Panc1 (cell line): Measurements from ENCODE around the gene ZNF385C.
A peak's percentile ranks its signal among the peaks of the same experiment; 100 is the strongest.

Experiments
- POLR2AphosphoS5 ChIP-seq: IDR thresholded peaks from 2 replicates; pipeline ENCODE4 v1.6.1; 2012; ENCODE audit warnings: mild to moderate bottlenecking, low read depth, low read length, moderate library complexity
- SIN3A ChIP-seq: IDR thresholded peaks from 2 replicates; pipeline ENCODE4 v1.6.1; 2012; ENCODE audit warnings: low read depth, mild to moderate bottlenecking, low read length, moderate library complexity, borderline replicate concordance; ENCODE audit not compliant: insufficient read depth
- TF ChIP-seq, protein P1 (sequence below): fragments of 450-650 bp; IDR thresholded peaks from 2 replicates; pipeline ENCODE4 v1.5.1; 2017; ENCODE audit warnings: mild to moderate bottlenecking
- TF ChIP-seq, protein P2 (sequence below), 2 experiments: IDR thresholded peaks; 2 replicates each; pipeline ENCODE4 v1.6.1; 2011 to 2012; ENCODE audit warnings: low read depth in 2 of 2, control low read depth in 1 of 2, low read length in 1 of 2, mild to moderate bottlenecking in 1 of 2, moderate library complexity in 1 of 2; ENCODE audit not compliant: insufficient read depth in 1 of 2

DNA sequence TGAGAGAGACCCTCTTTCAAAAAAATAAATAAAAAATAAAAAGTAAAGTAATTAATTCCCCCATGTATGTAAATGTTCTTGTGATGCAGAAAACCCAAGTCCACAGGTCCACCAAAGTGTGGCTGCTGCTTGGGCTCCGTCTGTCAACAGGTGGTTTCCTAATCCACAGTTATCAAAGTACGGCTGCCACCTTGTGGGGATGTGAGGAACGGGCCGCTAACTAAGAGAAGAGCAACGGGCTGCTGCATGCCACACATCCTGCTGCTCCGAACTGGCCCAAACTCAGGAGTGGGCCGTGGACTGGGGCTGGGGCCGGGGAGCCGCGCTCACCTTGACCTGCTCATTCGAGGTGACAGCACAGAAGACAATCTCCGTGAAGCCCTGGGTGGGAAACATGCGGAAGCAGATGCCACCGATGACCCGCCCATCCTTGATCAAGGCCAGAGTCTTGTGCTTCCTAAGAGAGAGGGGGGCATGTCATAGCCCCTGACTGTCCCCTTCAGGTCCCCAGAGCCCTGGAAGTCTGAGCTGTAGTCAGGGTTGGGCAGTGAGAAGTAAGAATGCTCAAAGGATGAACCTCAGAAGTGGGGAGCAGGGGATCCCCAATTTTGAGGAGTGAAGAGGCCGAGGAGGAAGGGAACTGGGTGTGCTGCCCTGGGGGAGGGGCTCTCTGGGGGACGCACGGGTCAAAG is 18.6 kb upstream of the ZNF385C start:
- TF ChIP-seq, protein P1, sequence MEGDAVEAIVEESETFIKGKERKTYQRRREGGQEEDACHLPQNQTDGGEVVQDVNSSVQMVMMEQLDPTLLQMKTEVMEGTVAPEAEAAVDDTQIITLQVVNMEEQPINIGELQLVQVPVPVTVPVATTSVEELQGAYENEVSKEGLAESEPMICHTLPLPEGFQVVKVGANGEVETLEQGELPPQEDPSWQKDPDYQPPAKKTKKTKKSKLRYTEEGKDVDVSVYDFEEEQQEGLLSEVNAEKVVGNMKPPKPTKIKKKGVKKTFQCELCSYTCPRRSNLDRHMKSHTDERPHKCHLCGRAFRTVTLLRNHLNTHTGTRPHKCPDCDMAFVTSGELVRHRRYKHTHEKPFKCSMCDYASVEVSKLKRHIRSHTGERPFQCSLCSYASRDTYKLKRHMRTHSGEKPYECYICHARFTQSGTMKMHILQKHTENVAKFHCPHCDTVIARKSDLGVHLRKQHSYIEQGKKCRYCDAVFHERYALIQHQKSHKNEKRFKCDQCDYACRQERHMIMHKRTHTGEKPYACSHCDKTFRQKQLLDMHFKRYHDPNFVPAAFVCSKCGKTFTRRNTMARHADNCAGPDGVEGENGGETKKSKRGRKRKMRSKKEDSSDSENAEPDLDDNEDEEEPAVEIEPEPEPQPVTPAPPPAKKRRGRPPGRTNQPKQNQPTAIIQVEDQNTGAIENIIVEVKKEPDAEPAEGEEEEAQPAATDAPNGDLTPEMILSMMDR: peak; percentile 76
- TF ChIP-seq POLR2AphosphoS5 (no peak), SIN3A (no peak)
- TF ChIP-seq, protein P2, sequence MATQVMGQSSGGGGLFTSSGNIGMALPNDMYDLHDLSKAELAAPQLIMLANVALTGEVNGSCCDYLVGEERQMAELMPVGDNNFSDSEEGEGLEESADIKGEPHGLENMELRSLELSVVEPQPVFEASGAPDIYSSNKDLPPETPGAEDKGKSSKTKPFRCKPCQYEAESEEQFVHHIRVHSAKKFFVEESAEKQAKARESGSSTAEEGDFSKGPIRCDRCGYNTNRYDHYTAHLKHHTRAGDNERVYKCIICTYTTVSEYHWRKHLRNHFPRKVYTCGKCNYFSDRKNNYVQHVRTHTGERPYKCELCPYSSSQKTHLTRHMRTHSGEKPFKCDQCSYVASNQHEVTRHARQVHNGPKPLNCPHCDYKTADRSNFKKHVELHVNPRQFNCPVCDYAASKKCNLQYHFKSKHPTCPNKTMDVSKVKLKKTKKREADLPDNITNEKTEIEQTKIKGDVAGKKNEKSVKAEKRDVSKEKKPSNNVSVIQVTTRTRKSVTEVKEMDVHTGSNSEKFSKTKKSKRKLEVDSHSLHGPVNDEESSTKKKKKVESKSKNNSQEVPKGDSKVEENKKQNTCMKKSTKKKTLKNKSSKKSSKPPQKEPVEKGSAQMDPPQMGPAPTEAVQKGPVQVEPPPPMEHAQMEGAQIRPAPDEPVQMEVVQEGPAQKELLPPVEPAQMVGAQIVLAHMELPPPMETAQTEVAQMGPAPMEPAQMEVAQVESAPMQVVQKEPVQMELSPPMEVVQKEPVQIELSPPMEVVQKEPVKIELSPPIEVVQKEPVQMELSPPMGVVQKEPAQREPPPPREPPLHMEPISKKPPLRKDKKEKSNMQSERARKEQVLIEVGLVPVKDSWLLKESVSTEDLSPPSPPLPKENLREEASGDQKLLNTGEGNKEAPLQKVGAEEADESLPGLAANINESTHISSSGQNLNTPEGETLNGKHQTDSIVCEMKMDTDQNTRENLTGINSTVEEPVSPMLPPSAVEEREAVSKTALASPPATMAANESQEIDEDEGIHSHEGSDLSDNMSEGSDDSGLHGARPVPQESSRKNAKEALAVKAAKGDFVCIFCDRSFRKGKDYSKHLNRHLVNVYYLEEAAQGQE (IDR thresholded peaks at IDR 0.05; ENCODE audit: insufficient read depth in 1 of 2, low read depth in 2 of 2, low read length in 1 of 2): no peak
